Activated T-helper 2 cell treated with anti-CD3 and anti-CD28 coated beads, Interferon-gamma antibody, Interleukin-2, Interleukin-4, amounts not matched to agents 10 μg/mL and 5 μg/mL and 100 μg/mL, durations not matched to agents 14 hours and 24 hours and 36 hours (primary cell): ENCODE data around the gene PTPN1. TPM values are rescaled to one million over a fixed set of nuclear protein-coding genes. Genes with fewer than 3 reads are reported as not detected.
"Not testable (repeated sequence)": the region's sequence is repeated elsewhere in the genome, so short reads cannot be mapped to it uniquely, and the experiment has no call there.

Experiments used
- DNase-seq: peaks from one replicate; pipeline ENCODE4 v3.0.0; 2021; ENCODE audit warnings: low spot score
- H3K27ac Mint-ChIP-seq: one replicate; pipeline ENCODE4 v1.8.0; 2021; ENCODE audit warnings: mixed read lengths
- H3K27me3 Mint-ChIP-seq: one replicate; pipeline ENCODE4 v1.8.0; 2021; ENCODE audit warnings: low read depth, mixed read lengths
- H3K36me3 Mint-ChIP-seq: one replicate; pipeline ENCODE4 v1.8.0; 2021; ENCODE audit warnings: low read depth, mixed read lengths
- H3K4me1 Mint-ChIP-seq: one replicate; pipeline ENCODE4 v1.8.0; 2021; ENCODE audit warnings: low read depth, mixed read lengths
- H3K4me3 Mint-ChIP-seq: one replicate; pipeline ENCODE4 v1.8.0; 2021; ENCODE audit warnings: low read depth, mild to moderate bottlenecking, moderate library complexity, mixed read lengths
- H3K9me3 Mint-ChIP-seq: one replicate; pipeline ENCODE4 v1.8.0; 2021; ENCODE audit warnings: mixed read lengths
- intact Hi-C: fragments of 100-400 bp; cut with micrococcal nuclease; formaldehyde crosslinking; loops from one replicate; pipeline ENCODE4 v1.15.1; 2023
- total RNA-seq: library from RNA; stranded (reverse); gene quantifications from 2 replicates; pipeline ENCODE4 v1.2.3, GENCODE V29; 2022

Gene PTPN1
- total RNA-seq, 1 donor from 2014 or later = 94.6 TPM

DNA sequence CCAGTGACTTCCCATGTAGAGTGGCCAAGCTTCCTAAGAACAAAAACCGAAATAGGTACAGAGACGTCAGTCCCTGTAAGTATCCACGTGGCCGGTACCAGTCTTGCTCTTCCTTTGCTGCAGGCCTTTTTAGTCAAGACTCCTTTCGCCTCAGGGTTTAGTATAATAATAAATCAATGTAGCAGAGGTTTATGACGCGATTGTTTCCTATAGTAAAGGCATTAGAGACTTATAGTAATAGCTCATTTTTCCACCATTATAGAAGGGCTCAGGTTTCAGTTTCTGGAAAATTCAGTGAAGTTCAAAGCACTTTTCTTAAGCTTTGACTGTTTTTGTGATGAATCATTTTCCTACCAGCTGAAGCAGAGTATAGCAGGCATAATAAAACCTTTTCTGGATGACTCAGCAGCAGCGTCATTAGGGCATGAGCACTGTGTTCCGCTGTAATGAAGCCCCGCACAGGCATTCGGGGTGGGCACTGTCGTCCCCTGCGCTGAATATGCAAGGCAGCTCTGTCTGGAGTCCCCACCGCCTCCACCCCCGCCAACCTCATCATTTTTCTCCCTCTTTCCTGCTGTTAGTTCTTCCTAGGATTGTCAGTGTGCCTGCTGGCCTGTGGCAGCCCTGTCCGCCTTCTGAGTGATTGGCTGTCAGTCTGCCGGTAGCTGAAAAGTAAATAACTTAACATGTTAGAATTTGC, 51.3 kb downstream of the PTPN1 start:
- Mint-ChIP-seq H3K27me3 (no peaks in the 10 kb centered on the region), H3K4me3 (peak overlapping the region; percentile 81), H3K27ac (peak overlapping the region; percentile 98), H3K9me3 (no peaks in the 10 kb centered on the region), H3K4me1 (peaks cover 60% of the 10 kb centered on the region), H3K36me3 (peaks cover 75% of the 10 kb centered on the region)
- DNase-seq = peak; percentile 27
- intact Hi-C loops = loop anchor here (1.0 to 5.0 kb wide), 8 partner anchors 9 to 449 kb away; partner anchors contain the start of genes PTPN1 and UBE2V1

DNA sequence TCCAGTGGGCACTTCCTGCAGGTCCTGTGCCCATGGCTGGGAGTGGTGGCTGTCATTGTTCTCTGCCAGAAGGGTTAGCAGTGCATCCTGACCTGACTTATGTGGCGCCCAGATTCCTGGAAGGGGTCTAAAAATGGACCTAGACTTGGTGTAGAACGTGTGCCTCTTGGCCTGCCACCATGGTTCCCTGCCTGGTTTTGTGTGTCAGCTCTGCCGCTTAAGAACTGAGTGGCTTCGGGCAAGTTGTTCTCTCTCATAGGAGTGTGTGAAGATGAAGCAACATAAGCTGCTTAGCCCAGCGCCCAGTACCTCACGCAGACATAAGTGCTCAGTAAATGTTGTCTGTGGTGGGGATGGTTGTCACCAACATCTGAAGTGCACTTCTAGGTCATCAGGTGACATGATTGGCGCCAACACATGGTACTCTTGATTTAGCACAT, 52.1 kb downstream of the PTPN1 start:
- Mint-ChIP-seq H3K27me3 (no peaks in the 10 kb centered on the region), H3K27ac (peak overlapping the region; percentile 98), H3K4me3 (no peak overlapping the region), H3K9me3 (no peaks in the 10 kb centered on the region), H3K36me3 (peaks cover 79% of the 10 kb centered on the region), H3K4me1 (peaks cover 64% of the 10 kb centered on the region)
- DNase-seq = no peak
- intact Hi-C loops = loop anchor here (5.0 kb wide), 2 partner anchors 225 to 450 kb away; partner anchors contain the start of gene UBE2V1

DNA sequence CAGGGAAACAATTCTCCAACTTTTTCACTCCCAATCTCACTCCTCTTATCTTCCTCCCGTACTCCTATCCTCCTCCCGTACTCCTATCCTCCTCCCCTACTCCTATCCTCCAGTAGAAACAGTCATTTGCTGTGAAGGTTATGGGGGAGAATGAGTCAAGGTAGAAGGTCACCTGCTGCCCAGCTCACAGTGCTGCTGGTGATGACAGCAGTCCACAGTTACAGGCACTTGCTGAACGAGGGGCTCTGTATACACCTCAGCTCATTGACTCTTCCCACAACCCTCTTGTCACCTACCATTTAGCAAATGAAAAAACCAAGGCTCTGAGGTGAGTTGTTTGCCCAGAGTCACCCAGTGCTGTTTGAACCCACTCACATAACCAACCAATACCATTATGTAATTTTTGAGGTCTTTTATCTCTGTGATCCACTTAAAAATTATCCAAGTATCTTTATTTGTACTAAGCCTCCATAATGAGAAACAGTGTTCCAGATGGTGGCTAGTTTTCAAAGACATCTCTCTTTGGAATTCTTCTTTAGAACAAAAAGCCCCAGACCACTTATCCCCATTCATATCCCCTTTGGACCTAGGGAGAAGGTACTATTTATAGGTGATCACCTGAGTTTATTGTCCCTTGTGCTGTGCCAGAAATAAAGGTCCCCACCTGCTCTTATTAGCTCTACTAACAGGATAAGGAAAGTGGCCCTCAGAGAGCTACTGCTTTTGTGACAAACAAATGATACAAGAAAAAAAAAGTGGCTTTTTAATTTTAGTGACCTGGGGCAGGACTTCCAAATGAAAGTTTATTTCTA, 53.2 kb downstream of the PTPN1 start:
- H3K4me3 Mint-ChIP-seq = peak overlapping the region; percentile 34
- peaks cover 74% of the 10 kb centered on the region for H3K4me1 Mint-ChIP-seq
- H3K9me3 Mint-ChIP-seq = no peaks in the 10 kb centered on the region
- no peak for DNase-seq
- H3K27me3 Mint-ChIP-seq = no peaks in the 10 kb centered on the region
- H3K36me3 Mint-ChIP-seq = peaks cover 80% of the 10 kb centered on the region
- H3K27ac Mint-ChIP-seq = peak overlapping the region; percentile 88
- intact Hi-C loops = loop anchor here (5.0 kb wide), 2 partner anchors 226 to 451 kb away; partner anchors contain the start of gene UBE2V1

DNA sequence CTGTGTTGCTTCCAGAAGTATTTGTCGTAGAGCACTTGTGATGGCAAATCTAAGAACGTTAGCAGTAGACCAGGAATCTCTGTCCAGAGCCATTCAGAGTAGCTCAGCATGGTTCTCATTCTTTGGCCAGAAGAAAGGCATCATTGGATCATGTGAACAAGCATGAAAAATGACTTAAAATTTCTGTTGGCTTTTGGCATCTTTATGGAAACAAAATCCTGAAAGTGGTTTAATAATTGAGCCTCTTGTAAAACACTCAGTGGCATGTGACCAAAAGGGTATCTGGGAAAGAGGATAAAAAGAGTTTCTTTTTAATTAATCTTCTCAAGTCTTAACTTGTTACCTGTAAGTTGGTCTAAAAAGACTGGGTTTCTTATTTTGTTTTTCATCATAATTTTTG, 55.2 kb downstream of the PTPN1 start:
- Mint-ChIP-seq H3K27ac (no peak overlapping the region), H3K4me1 (peaks cover 77% of the 10 kb centered on the region), H3K27me3 (no peaks in the 10 kb centered on the region), H3K4me3 (no peak overlapping the region), H3K36me3 (peaks cover 87% of the 10 kb centered on the region), H3K9me3 (no peaks in the 10 kb centered on the region)
- intact Hi-C loops = no loop called here
- no peak for DNase-seq

DNA sequence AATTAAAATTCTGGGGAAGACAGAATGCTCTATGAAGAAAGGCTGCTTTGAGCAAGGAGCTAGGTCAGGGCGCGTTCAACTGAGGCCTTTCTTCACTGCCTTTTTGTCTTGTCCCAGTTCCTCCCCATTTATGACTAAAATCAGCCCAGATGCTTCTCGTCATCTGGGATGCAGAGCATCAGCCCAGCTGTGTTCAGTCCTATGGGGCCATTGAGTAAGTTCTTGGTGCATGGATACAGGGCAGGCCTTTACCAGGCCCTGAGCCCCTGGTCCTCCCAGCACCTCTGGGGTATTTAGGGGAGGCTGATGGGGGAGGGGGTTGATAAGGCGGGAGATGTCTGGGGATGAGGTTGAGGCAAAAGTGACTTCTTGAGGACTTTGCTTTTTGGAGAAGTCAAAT, 55.7 kb downstream of the PTPN1 start:
- no peak for DNase-seq
- no peaks in the 10 kb centered on the region for H3K27me3 Mint-ChIP-seq
- no peaks in the 10 kb centered on the region for H3K9me3 Mint-ChIP-seq
- H3K4me3 Mint-ChIP-seq = no peak overlapping the region
- no peak overlapping the region for H3K27ac Mint-ChIP-seq
- peaks cover 81% of the 10 kb centered on the region for H3K4me1 Mint-ChIP-seq
- H3K36me3 Mint-ChIP-seq = peaks cover 91% of the 10 kb centered on the region
- intact Hi-C loops = no loop called here

DNA sequence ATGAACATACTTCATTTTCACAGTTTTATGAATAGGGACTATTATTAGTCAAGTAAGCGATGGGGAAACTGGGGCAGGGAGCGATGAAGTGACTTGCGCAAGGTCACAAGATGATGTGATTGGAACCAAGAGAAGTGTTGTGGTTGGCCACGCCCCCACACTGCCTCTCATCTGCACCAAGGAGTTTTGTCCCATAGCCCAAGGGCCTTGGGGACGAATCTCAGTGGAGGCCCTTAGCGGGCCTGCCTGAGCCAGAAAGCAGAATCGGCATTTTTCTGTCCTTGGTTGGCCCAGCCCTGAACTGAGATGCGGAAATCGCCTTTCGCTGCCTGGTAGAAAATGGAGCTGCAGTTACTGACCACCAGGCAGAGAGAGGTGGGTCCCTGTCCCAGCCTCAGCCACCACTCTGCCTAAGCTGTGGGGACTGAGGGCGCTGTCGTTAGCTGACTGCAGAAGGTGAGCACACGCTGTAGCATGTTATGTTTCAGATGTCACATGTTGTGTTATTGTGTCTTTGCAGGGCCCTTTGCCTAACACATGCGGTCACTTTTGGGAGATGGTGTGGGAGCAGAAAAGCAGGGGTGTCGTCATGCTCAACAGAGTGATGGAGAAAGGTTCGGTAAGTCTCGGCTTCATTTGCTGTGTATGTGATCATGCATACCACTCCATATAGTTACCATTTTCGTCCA, 57.8 kb downstream of the PTPN1 start:
- H3K36me3 Mint-ChIP-seq = peaks cover 84% of the 10 kb centered on the region
- H3K9me3 Mint-ChIP-seq = no peaks in the 10 kb centered on the region
- H3K27me3 Mint-ChIP-seq = no peaks in the 10 kb centered on the region
- H3K4me3 Mint-ChIP-seq = no peak overlapping the region
- DNase-seq = no peak
- H3K4me1 Mint-ChIP-seq = peaks cover 74% of the 10 kb centered on the region
- intact Hi-C loops = no loop called here
- peak overlapping the region; percentile 34 for H3K27ac Mint-ChIP-seq

DNA sequence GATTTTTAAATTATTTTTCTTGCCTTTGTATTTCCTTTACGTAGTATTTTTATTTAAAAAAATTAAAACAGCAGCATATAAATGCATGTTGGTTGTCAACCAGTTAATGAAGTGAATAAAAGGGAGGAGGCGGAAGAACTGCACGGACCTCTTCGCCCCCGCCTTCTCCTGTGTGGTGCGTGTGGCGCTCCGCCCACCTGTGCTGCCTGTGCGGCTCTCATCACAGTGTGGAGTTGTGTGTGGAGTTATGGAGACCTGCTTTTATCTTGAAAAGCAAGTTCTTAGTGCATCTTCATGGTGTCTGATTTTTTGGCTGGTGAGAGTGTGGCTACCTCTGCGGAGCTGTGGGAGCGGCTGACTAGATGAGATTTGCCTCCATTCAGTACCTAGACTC, 58.4 kb downstream of the PTPN1 start:
- intact Hi-C loops = no loop called here
- H3K27ac Mint-ChIP-seq = peak overlapping the region; percentile 39

DNA sequence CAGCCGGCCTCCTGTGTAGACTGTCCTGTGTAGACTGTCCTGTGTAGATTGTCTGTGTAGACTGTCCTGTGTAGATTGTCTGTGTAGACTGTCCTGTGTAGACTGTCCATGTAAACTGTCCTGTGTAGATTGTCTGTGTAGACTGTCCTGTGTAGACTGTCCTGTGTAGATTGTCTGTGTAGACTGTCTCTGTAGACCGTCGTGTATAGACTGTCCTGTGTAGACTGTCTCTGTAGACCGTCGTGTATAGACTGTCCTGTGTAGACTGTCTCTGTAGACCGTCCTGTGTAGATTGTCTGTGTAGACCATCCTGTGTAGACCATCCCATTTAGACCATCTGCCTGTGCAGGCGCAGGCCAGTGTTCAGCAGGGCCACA, 59.3 kb downstream of the PTPN1 start:
- H3K4me3 Mint-ChIP-seq, H3K27me3 Mint-ChIP-seq, H3K9me3 Mint-ChIP-seq, DNase-seq, intact Hi-C loops: not testable (repeated sequence)
- peaks cover 84% of the 10 kb centered on the region for H3K36me3 Mint-ChIP-seq
- H3K27ac Mint-ChIP-seq = peak overlapping the region; percentile 85
- H3K4me1 Mint-ChIP-seq = peaks cover 65% of the 10 kb centered on the region

More for the DNA sequence above, 58.4 kb downstream of the PTPN1 start:
- Mint-ChIP-seq H3K9me3 (no peaks in the 10 kb centered on the region), H3K27me3 (no peaks in the 10 kb centered on the region), H3K4me3 (no peak overlapping the region), H3K4me1 (peaks cover 74% of the 10 kb centered on the region), H3K36me3 (peaks cover 84% of the 10 kb centered on the region)
- DNase-seq = no peak

DNA sequence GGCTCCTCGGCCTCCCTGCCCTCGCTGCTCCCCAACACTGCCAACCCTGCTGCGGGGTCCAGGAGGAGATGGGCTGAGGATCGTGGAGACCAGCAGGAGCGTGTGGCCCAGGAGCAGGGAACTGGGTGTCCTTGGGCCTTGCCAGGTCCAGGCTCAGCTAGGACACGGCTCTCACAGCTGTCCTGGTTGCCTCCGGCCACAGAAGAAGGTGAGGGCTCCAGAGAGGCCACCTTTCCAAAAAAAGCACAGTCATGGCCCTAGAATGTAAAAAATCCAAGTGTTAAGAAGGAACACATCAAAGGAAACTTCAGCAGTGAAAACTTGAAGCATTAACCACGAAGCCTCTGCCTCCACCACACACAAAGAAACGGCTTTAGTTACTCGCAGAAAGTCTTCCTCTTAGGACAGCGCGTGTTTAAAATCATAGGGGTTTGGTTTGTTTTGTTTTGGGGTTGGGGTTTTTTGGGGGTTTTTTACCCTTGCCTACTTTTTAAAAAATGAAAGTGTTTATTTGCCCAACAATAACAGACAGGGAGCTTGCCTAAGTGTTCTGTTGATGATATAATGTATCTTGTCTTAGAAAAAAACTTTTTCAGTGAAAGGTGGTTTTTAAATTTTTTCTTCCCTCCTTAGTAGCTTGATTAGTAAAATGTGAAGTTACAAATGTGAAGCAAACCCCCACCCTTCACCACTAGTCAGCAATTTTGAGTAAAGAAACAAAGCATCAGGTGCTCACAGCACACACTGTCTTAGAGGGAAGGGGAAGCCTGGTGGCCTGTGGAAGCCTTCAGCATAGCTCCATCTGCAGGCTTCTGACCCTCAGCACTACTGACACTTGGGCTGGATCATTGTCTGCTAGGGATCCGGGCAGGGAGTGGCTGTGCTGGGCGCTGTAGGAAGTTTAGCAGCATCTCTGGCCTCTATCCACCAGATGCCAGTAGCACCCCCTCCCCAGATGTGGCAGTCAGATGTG, 60.0 kb downstream of the PTPN1 start:
- peak; percentile 40 for DNase-seq
- Mint-ChIP-seq H3K27ac (peak overlapping the region; percentile 85), H3K27me3 (no peaks in the 10 kb centered on the region), H3K36me3 (peaks cover 84% of the 10 kb centered on the region), H3K9me3 (no peaks in the 10 kb centered on the region), H3K4me1 (peaks cover 59% of the 10 kb centered on the region), H3K4me3 (peak overlapping the region; percentile 34)
- intact Hi-C loops = loop anchor here (1.0 to 5.0 kb wide), 4 partner anchors 9 to 378 kb away; partner anchors contain the start of genes CEBPB and PTPN1

DNA sequence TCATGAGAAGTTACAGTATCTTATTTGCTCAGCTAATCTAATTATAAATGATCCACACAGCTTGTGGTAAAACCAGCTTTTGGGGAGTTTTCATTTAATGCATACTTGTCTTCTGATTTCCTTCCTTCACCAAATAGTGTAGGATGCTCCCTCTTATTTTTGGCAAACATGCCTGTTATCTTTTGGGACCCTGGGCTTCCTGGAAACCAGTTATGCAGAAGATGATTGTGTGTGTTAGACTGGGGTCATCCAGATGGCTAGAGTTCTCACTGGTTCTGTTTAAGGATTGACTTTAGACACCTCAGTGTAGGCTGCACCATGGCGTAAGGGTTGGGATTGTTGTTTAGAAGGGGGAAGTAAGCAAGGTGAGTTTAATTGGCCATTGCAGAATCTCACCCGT, 61.3 kb downstream of the PTPN1 start:
- no peaks in the 10 kb centered on the region for H3K9me3 Mint-ChIP-seq
- intact Hi-C loops = loop anchor here (5.0 kb wide), 1 partner anchor 379 kb away; the partner anchor contains the start of gene CEBPB
- H3K36me3 Mint-ChIP-seq = peaks cover 82% of the 10 kb centered on the region
- H3K4me3 Mint-ChIP-seq = no peak overlapping the region
- H3K27me3 Mint-ChIP-seq = no peaks in the 10 kb centered on the region
- H3K4me1 Mint-ChIP-seq = peaks cover 66% of the 10 kb centered on the region
- H3K27ac Mint-ChIP-seq = no peak overlapping the region
- no peak for DNase-seq

DNA sequence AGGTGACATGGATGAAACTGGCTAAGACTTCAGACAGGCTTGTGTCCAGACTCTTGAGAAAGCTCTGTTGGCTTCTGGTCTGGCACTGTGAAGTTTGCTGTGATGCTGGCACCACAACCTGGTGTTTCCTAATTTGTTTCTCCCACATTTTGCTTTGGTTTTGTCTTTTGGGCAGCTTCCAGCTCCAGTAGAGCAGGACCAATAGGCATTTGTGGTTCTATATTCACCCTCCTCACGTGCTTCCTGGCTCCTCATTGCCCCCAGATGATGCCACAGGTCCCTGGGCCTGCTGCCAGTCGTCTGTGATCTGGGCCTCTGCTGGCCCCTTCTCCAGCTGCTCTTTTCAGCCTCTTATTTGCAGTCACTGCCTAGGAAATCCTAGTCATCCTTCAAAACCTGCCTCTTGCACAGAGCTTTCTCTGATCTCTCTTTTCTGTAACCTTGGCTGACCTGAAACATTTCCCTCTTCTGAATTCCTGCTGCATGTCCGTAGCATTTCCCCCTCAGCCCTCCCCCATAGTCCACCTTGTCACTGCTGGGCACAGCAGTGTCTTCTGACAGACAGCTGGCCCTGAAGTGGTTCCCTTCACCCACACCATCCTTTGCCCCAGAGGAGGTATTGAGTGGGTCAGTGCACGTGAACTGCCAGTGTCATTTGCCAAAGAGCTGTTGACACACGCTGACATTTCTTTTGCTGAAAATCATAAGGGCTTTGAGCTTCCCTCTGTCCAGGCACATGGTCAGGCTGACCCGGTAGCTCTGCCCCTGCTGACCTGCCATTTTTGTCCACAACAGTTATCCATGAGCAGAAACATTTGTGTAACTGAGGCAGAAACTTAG, 63.0 kb downstream of the PTPN1 start:
- intact Hi-C loops = loop anchor here (5.0 kb wide), 1 partner anchor 381 kb away; the partner anchor contains the start of gene CEBPB
- DNase-seq = no peak
- H3K36me3 Mint-ChIP-seq = peaks cover 77% of the 10 kb centered on the region
- H3K4me1 Mint-ChIP-seq = peaks cover 54% of the 10 kb centered on the region
- no peaks in the 10 kb centered on the region for H3K9me3 Mint-ChIP-seq
- H3K27ac Mint-ChIP-seq = peak overlapping the region; percentile 9
- H3K4me3 Mint-ChIP-seq = no peak overlapping the region
- no peaks in the 10 kb centered on the region for H3K27me3 Mint-ChIP-seq
